ENCODE results near the gene ERN2. TPM values are rescaled to one million over a fixed set of nuclear protein-coding genes. Genes with fewer than 3 reads are reported as not detected.
"Not testable (repeated sequence)": the region's sequence is repeated elsewhere in the genome, so short reads cannot be mapped to it uniquely, and the experiment has no call there.

Gene ERN2
- total RNA-seq, 1 donor from 2014 or later: not detected

GRCh38 chr16:23728112-23728477, 15.1 kb upstream of the ERN2 start:
- H3K4me1 ChIP-seq: no peaks in the 10 kb centered on the region
- H3K4me3 ChIP-seq: no peak overlapping the region
- H3K27ac ChIP-seq: no peak overlapping the region
- no peaks in the 10 kb centered on the region for H3K27me3 ChIP-seq
- H3K9me3 ChIP-seq: no peaks in the 10 kb centered on the region
- intact Hi-C loops (cut with DNase I): no loop called here
- no peaks in the 10 kb centered on the region for H3K36me3 ChIP-seq
- no peak for DNase-seq (ENCODE audit: extremely low spot score in 2 of 2)
- no peak for TF ChIP-seq POLR2A (IDR thresholded peaks at IDR 0.05)
- no peak for TF ChIP-seq POLR2AphosphoS5 (IDR thresholded peaks at IDR 0.05; ENCODE audit: insufficient read depth in 1 of 2, low read depth in 1 of 2)
- TF ChIP-seq CTCF (IDR thresholded peaks at IDR 0.05): no peak

- no peak overlapping the region for H3K27ac ChIP-seq
- H3K4me3 ChIP-seq: no peak overlapping the region
- DNase-seq (ENCODE audit: extremely low spot score in 2 of 2): no peak
- no peaks in the 10 kb centered on the region for H3K27me3 ChIP-seq
- no peaks in the 10 kb centered on the region for H3K4me1 ChIP-seq
- H3K36me3 ChIP-seq: no peaks in the 10 kb centered on the region
- no peaks in the 10 kb centered on the region for H3K9me3 ChIP-seq
- no peak for TF ChIP-seq POLR2A (IDR thresholded peaks at IDR 0.05)
- no peak for TF ChIP-seq POLR2AphosphoS5 (IDR thresholded peaks at IDR 0.05; ENCODE audit: insufficient read depth in 1 of 2, low read depth in 1 of 2)
- no peak for TF ChIP-seq CTCF (IDR thresholded peaks at IDR 0.05)
- intact Hi-C loops (cut with DNase I): no loop called here
Measured at GRCh38 chr16:23726710-23727109, 13.7 kb upstream of the ERN2 start.

GRCh38 chr16:23724785-23725131, 11.7 kb upstream of the ERN2 start:
- no peak for DNase-seq (ENCODE audit: extremely low spot score in 2 of 2)
- Histone ChIP-seq H3K4me1 (no peaks in the 10 kb centered on the region), H3K27me3 (no peaks in the 10 kb centered on the region), H3K27ac (no peak overlapping the region), H3K4me3 (no peak overlapping the region), H3K36me3 (no peaks in the 10 kb centered on the region), H3K9me3 (no peaks in the 10 kb centered on the region)
- TF ChIP-seq CTCF (IDR thresholded peaks at IDR 0.05) (no peak), POLR2A (IDR thresholded peaks at IDR 0.05) (no peak), POLR2AphosphoS5 (IDR thresholded peaks at IDR 0.05; ENCODE audit: insufficient read depth in 1 of 2, low read depth in 1 of 2) (no peak)
- intact Hi-C loops (cut with DNase I): no loop called here

GRCh38 chr16:23724096-23724784, 11.2 kb upstream of the ERN2 start:
- Histone ChIP-seq H3K27ac (no peak overlapping the region), H3K27me3 (no peaks in the 10 kb centered on the region), H3K36me3 (no peaks in the 10 kb centered on the region), H3K4me1 (no peaks in the 10 kb centered on the region), H3K9me3 (no peaks in the 10 kb centered on the region), H3K4me3 (no peak overlapping the region)
- intact Hi-C loops (cut with DNase I): no loop called here
- TF ChIP-seq POLR2A (IDR thresholded peaks at IDR 0.05): no peak
- TF ChIP-seq CTCF (IDR thresholded peaks at IDR 0.05): no peak
- TF ChIP-seq POLR2AphosphoS5 (IDR thresholded peaks at IDR 0.05; ENCODE audit: insufficient read depth in 1 of 2, low read depth in 1 of 2): no peak
- no peak for DNase-seq (ENCODE audit: extremely low spot score in 2 of 2)

- intact Hi-C loops (cut with DNase I); H3K9me3 ChIP-seq; DNase-seq (ENCODE audit: extremely low spot score in 2 of 2); H3K27ac ChIP-seq; H3K27me3 ChIP-seq; H3K4me3 ChIP-seq; H3K4me1 ChIP-seq; H3K36me3 ChIP-seq: not testable (repeated sequence)
Measured at GRCh38 chr16:23722613-23723240, 9.7 kb upstream of the ERN2 start.

Data from vagina (tissue), 2 donors.